WTC11 (cell line): ENCODE measurements around the gene STX8. TPM values are rescaled to one million over a fixed set of nuclear protein-coding genes. Genes with fewer than 3 reads are reported as not detected.

ENCODE experiments used
- ATAC-seq: fragments of 200-7000 bp; cut with Tn5 transposase; 2 replicates; pipeline ENCODE4 v1.10.0; 2021; ENCODE audit warnings: mild to moderate bottlenecking, moderate library complexity
- CTCF ChIA-PET: fragments of 300-600 bp; sonication (Branson Sonifier 250); formaldehyde crosslinking; loops from one replicate; lab custom pipeline; 2021; ENCODE audit warnings: antibody characterized with exemption; lab: Charles Lee
- POLR2A ChIA-PET: fragments of 350-600 bp; sonication (Branson Sonifier 250); formaldehyde crosslinking; loops from one replicate; lab custom pipeline; 2021; ENCODE audit warnings: antibody characterized with exemption; lab: Charles Lee
- DNase-seq: peaks from one replicate; pipeline ENCODE4 v3.0.0; 2021; ENCODE audit warnings: low spot score
- H3K27ac Mint-ChIP-seq: 2 replicates; pipeline ENCODE4 v1.8.0; 2021; ENCODE audit warnings: mixed read lengths
- H3K27me3 Mint-ChIP-seq: 2 replicates; pipeline ENCODE4 v1.8.0; 2021; ENCODE audit warnings: low read depth, mild to moderate bottlenecking, moderate library complexity, mixed read lengths
- H3K36me3 Mint-ChIP-seq: 2 replicates; pipeline ENCODE4 v1.8.0; 2021; ENCODE audit warnings: mixed read lengths
- H3K4me1 Mint-ChIP-seq: 2 replicates; pipeline ENCODE4 v1.8.0; 2022; ENCODE audit warnings: mixed read lengths
- H3K4me3 Mint-ChIP-seq: 2 replicates; pipeline ENCODE4 v1.8.0; 2021; ENCODE audit warnings: mild to moderate bottlenecking, moderate library complexity, mixed read lengths
- H3K9me3 Mint-ChIP-seq: 2 replicates; pipeline ENCODE4 v1.8.0; 2021; ENCODE audit warnings: mixed read lengths
- ATF3 ChIP-seq: sonication (generic); formaldehyde crosslinking; conservative IDR thresholded peaks from 2 replicates; pipeline ENCODE4 v1.8.1; 2022; ENCODE audit warnings: mild to moderate bottlenecking, missing genetic modification reagents
- CREM ChIP-seq: sonication (generic); formaldehyde crosslinking; IDR thresholded peaks from 2 replicates; pipeline ENCODE4 v1.8.1; 2022; ENCODE audit warnings: mild to moderate bottlenecking, missing genetic modification reagents, moderate library complexity
- E2F5 ChIP-seq: sonication (generic); formaldehyde crosslinking; IDR thresholded peaks from 2 replicates; pipeline ENCODE4 v1.8.1; 2022; ENCODE audit warnings: mild to moderate bottlenecking, moderate library complexity, missing genetic modification reagents
- ELF4 ChIP-seq: sonication (generic); formaldehyde crosslinking; IDR thresholded peaks from 2 replicates; pipeline ENCODE4 v1.8.1; 2022; ENCODE audit warnings: low read depth, mild to moderate bottlenecking, moderate library complexity, missing genetic modification reagents
- EMX1 ChIP-seq: fragments of 250-450 bp; sonication (Bioruptor Pico); IDR thresholded peaks from 2 replicates; pipeline ENCODE4 v1.8.0; 2021; ENCODE audit warnings: mild to moderate bottlenecking
- ETV6 ChIP-seq: sonication (generic); formaldehyde crosslinking; IDR thresholded peaks from 2 replicates; pipeline ENCODE4 v1.8.1; 2022; ENCODE audit warnings: mild to moderate bottlenecking, missing genetic modification reagents
- KAT7 ChIP-seq: sonication (generic); formaldehyde crosslinking; IDR thresholded peaks from 2 replicates; pipeline ENCODE4 v1.8.1; 2023; ENCODE audit warnings: missing genetic modification reagents, mild to moderate bottlenecking, borderline replicate concordance
- MYBL2 ChIP-seq: sonication (generic); formaldehyde crosslinking; IDR thresholded peaks from 2 replicates; pipeline ENCODE4 v1.8.1; 2023; ENCODE audit warnings: mild to moderate bottlenecking, moderate library complexity, missing genetic modification reagents
- NFE2L1 ChIP-seq: sonication (generic); formaldehyde crosslinking; IDR thresholded peaks from 2 replicates; pipeline ENCODE4 v1.8.1; 2023; ENCODE audit warnings: missing genetic modification reagents
- NFYB ChIP-seq: sonication (generic); formaldehyde crosslinking; conservative IDR thresholded peaks from 2 replicates; pipeline ENCODE4 v1.8.0; 2022; ENCODE audit warnings: low read depth, missing genetic modification reagents
- OVOL2 ChIP-seq: fragments of 250-450 bp; sonication (Bioruptor Pico); IDR thresholded peaks from 2 replicates; pipeline ENCODE4 v1.9.0; 2021; ENCODE audit warnings: mild to moderate bottlenecking, borderline replicate concordance
- RELA ChIP-seq: sonication (generic); formaldehyde crosslinking; IDR thresholded peaks from 2 replicates; pipeline ENCODE4 v1.8.1; 2022; ENCODE audit warnings: missing genetic modification reagents, mild to moderate bottlenecking, borderline replicate concordance
- TCF7 ChIP-seq: sonication (generic); formaldehyde crosslinking; IDR thresholded peaks from 2 replicates; pipeline ENCODE4 v1.8.0; 2022; ENCODE audit warnings: mild to moderate bottlenecking, low read depth, missing genetic modification reagents, moderate library complexity
- ZNF219 ChIP-seq: sonication (generic); formaldehyde crosslinking; IDR thresholded peaks from 2 replicates; pipeline ENCODE4 v1.8.0; 2023; ENCODE audit warnings: missing genetic modification reagents, mild to moderate bottlenecking, borderline replicate concordance
- total RNA-seq: library from RNA; stranded (reverse); gene quantifications from 3 replicates; pipeline ENCODE4 v1.2.3, GENCODE V29; 2021
- TF ChIP-seq, protein P1 (sequence below): sonication (generic); formaldehyde crosslinking; IDR thresholded peaks from 2 replicates; pipeline ENCODE4 v1.8.1; 2022; ENCODE audit warnings: missing genetic modification reagents, borderline replicate concordance
- TF ChIP-seq, protein P2 (sequence below): sonication (generic); formaldehyde crosslinking; IDR thresholded peaks from 2 replicates; pipeline ENCODE4 v1.8.0; 2023; ENCODE audit warnings: mild to moderate bottlenecking, missing genetic modification reagents
- TF ChIP-seq, protein P3 (sequence below): fragments of 250-450 bp; sonication (Bioruptor Pico); conservative IDR thresholded peaks from 2 replicates; pipeline ENCODE4 v1.9.0; 2021; ENCODE audit warnings: mild to moderate bottlenecking
- TF ChIP-seq, protein P4 (sequence below): sonication (generic); formaldehyde crosslinking; IDR thresholded peaks from 2 replicates; pipeline ENCODE4 v1.8.0; 2022; ENCODE audit warnings: mild to moderate bottlenecking, missing genetic modification reagents

STX8 gene
- total RNA-seq, 1 experiment from 2014 or later, result 39.9 TPM

GRCh38 chr17:9553596-9553995 is 22.0 kb downstream of the STX8 start (continued):
- TF ChIP-seq KAT7 (CRISPR knock-in tag), result no peak
- TF ChIP-seq ZNF219 (CRISPR knock-in tag), result no peak
- no peak for TF ChIP-seq MYBL2 (CRISPR knock-in tag)
- TF ChIP-seq RELA, result no peak
- no peak for TF ChIP-seq E2F5
- TF ChIP-seq NFYB (CRISPR knock-in tag), result no peak
- TF ChIP-seq, protein P1, sequence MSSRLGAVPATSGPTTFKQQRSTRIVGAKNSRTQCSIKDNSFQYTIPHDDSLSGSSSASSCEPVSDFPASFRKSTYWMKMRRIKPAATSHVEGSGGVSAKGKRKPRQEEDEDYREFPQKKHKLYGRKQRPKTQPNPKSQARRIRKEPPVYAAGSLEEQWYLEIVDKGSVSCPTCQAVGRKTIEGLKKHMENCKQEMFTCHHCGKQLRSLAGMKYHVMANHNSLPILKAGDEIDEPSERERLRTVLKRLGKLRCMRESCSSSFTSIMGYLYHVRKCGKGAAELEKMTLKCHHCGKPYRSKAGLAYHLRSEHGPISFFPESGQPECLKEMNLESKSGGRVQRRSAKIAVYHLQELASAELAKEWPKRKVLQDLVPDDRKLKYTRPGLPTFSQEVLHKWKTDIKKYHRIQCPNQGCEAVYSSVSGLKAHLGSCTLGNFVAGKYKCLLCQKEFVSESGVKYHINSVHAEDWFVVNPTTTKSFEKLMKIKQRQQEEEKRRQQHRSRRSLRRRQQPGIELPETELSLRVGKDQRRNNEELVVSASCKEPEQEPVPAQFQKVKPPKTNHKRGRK (CRISPR knock-in tag), result no peak
- TF ChIP-seq, protein P2, sequence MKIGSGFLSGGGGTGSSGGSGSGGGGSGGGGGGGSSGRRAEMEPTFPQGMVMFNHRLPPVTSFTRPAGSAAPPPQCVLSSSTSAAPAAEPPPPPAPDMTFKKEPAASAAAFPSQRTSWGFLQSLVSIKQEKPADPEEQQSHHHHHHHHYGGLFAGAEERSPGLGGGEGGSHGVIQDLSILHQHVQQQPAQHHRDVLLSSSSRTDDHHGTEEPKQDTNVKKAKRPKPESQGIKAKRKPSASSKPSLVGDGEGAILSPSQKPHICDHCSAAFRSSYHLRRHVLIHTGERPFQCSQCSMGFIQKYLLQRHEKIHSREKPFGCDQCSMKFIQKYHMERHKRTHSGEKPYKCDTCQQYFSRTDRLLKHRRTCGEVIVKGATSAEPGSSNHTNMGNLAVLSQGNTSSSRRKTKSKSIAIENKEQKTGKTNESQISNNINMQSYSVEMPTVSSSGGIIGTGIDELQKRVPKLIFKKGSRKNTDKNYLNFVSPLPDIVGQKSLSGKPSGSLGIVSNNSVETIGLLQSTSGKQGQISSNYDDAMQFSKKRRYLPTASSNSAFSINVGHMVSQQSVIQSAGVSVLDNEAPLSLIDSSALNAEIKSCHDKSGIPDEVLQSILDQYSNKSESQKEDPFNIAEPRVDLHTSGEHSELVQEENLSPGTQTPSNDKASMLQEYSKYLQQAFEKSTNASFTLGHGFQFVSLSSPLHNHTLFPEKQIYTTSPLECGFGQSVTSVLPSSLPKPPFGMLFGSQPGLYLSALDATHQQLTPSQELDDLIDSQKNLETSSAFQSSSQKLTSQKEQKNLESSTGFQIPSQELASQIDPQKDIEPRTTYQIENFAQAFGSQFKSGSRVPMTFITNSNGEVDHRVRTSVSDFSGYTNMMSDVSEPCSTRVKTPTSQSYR (CRISPR knock-in tag), result no peak
- TF ChIP-seq, all 79 proteins: peak for 0

DNA sequence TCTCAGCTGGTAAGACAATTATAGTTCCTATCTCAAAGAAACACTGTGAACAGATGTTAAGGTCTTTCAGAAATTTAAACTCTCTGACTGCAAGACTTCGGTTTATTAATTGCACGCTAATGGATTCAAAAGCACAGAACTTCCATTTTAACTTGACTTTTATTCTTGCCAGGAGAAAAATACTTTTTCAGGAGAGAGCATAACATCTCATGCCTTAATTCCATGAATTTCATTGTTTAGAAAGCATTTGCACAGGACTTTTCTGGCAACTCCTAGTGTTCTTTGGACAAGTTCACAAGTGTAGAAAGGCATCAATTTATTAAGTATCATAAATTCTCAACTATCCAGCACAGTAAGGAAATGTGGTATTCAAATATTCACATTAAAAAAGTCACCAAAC is 22.4 kb downstream of the STX8 start:
- H3K4me1 Mint-ChIP-seq, result no peaks in the 10 kb centered on the region
- no peak for ATAC-seq
- no peak overlapping the region for H3K27ac Mint-ChIP-seq
- DNase-seq, result no peak
- ChIA-PET CTCF (interaction anchor here (0.6 to 1.8 kb wide), 2 partner anchors 16 to 366 kb away, joined by 3 to 7 read pairs; no protein-coding TSS in a partner anchor), POLR2A (no interaction called here)
- H3K27me3 Mint-ChIP-seq, result no peaks in the 10 kb centered on the region
- no peaks in the 10 kb centered on the region for H3K9me3 Mint-ChIP-seq
- TF ChIP-seq, protein P3, sequence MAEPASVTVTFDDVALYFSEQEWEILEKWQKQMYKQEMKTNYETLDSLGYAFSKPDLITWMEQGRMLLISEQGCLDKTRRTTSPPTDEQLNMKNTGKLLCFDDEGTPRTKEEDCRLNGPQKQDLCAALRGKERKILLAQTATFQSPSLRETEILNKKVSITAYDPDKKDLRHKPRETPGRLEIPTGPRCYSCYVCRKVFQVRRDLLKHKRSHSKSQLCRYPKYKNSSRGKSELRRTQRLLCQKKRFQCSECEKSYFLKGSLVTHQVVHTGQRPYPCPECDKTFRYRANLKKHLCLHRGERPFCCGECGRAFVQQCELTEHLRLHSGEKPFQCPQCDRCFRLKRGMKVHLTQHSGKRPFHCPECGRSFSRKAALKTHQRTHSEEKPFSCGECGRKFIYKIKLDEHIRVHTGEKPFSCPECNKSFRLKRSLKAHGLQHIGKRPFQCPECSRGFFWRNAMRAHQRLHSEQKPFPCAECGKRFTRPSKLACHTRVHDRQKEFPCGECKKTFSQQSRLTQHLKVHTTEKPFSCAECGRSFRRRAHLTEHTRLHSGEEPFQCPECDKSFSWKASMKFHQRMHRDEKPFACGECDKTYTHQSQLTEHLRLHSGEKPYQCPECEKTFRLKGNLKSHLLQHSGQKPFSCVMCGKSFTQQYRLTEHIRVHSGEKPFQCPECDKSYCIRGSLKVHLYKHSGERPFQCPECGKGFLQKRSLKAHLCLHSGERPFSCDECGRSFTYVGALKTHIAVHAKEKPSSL (CRISPR knock-in tag), result no peak
- TF ChIP-seq ETV6 (CRISPR knock-in tag) (no peak), KAT7 (CRISPR knock-in tag) (no peak), CREM (CRISPR knock-in tag) (no peak), ATF3 (CRISPR knock-in tag) (no peak), NFE2L1 (CRISPR knock-in tag) (no peak), ELF4 (CRISPR knock-in tag) (no peak), MYBL2 (CRISPR knock-in tag) (no peak), OVOL2 (no peak), TCF7 (CRISPR knock-in tag) (no peak), EMX1 (CRISPR knock-in tag) (no peak)
- TF ChIP-seq, protein P4, sequence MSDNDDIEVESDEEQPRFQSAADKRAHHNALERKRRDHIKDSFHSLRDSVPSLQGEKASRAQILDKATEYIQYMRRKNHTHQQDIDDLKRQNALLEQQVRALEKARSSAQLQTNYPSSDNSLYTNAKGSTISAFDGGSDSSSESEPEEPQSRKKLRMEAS (CRISPR knock-in tag), result no peak
- no peaks in the 10 kb centered on the region for H3K36me3 Mint-ChIP-seq
- no peak overlapping the region for H3K4me3 Mint-ChIP-seq
